Upper lobe of right lung (tissue), 1 donor: Measurements from ENCODE around the gene RELN. TPM values are rescaled to one million over a fixed set of nuclear protein-coding genes. Genes with fewer than 3 reads are reported as not detected.

ENCODE experiments used
- ATAC-seq: fragments of 200-7000 bp; cut with Tn5 transposase; one replicate; pipeline ENCODE4 v1.9.1; 2020; ENCODE audit warnings: mild to moderate bottlenecking, moderate library complexity
- DNase-seq: peaks from one replicate; pipeline ENCODE4 v3.0.0-alpha.2; 2020
- H3K27ac ChIP-seq: fragments of 200-600 bp; one replicate; pipeline ENCODE4 v1.8.0; 2022
- H3K27me3 ChIP-seq: fragments of 200-600 bp; one replicate; pipeline ENCODE4 v1.8.0; 2022; ENCODE audit warnings: mild to moderate bottlenecking
- H3K36me3 ChIP-seq: fragments of 200-600 bp; one replicate; pipeline ENCODE4 v1.8.0; 2022
- H3K4me1 ChIP-seq: fragments of 200-600 bp; one replicate; pipeline ENCODE4 v1.8.0; 2022
- H3K4me3 ChIP-seq: fragments of 200-600 bp; one replicate; pipeline ENCODE4 v1.8.0; 2022; ENCODE audit warnings: mild to moderate bottlenecking
- H3K9me3 ChIP-seq: fragments of 200-600 bp; one replicate; pipeline ENCODE4 v1.8.0; 2022
- CTCF ChIP-seq: fragments of 200-600 bp; IDR thresholded peaks from one replicate; pipeline ENCODE4 v1.8.0; 2022; ENCODE audit warnings: antibody characterized with exemption
- intact Hi-C: fragments of 100-400 bp; cut with DNase I; formaldehyde crosslinking; loops from one replicate; pipeline ENCODE4 v1.11.0; 2022
- total RNA-seq: library from RNA; stranded (reverse); fragmentation: NEBNext Ultra II Directional; extraction: Animal tissue kit (Norgen Biotek cat#: 25700); gene quantifications from one replicate; pipeline ENCODE4 v1.2.1, GENCODE V29; 2021
- donor health status: DM: no; HTN: yes; CAD: no; lungs with severe emphysema.

The RELN gene
- total RNA-seq, 1 donor from 2014 or later, result 5.6 TPM

- no peak overlapping the region for H3K27ac ChIP-seq
- no peak for TF ChIP-seq CTCF
- H3K36me3 ChIP-seq, result no peaks in the 10 kb centered on the region
- no peak overlapping the region for H3K4me3 ChIP-seq
- no peaks in the 10 kb centered on the region for H3K4me1 ChIP-seq
- no peaks in the 10 kb centered on the region for H3K27me3 ChIP-seq
- H3K9me3 ChIP-seq, result no peaks in the 10 kb centered on the region
- no peak for DNase-seq
- intact Hi-C loops, result no loop called here
- ATAC-seq, result no peak
These were observed 127.0 kb downstream of the RELN start for GRCh38 chr7:103862302-103863035.

GRCh38 chr7:103859709-103860108, 129.7 kb downstream of the RELN start:
- ATAC-seq (no peak), DNase-seq (no peak)
- no peaks in the 10 kb centered on the region for H3K27me3 ChIP-seq
- TF ChIP-seq CTCF, result no peak
- H3K36me3 ChIP-seq, result no peaks in the 10 kb centered on the region
- no peak overlapping the region for H3K27ac ChIP-seq
- no peaks in the 10 kb centered on the region for H3K9me3 ChIP-seq
- no peaks in the 10 kb centered on the region for H3K4me1 ChIP-seq
- intact Hi-C loops, result no loop called here
- no peak overlapping the region for H3K4me3 ChIP-seq

GRCh38 chr7:103857435-103857834, 132.0 kb downstream of the RELN start:
- H3K9me3 ChIP-seq, result no peaks in the 10 kb centered on the region
- ATAC-seq (no peak), DNase-seq (no peak)
- no peaks in the 10 kb centered on the region for H3K27me3 ChIP-seq
- H3K36me3 ChIP-seq, result no peaks in the 10 kb centered on the region
- no peak overlapping the region for H3K4me3 ChIP-seq
- intact Hi-C loops, result no loop called here
- H3K4me1 ChIP-seq, result no peaks in the 10 kb centered on the region
- no peak for TF ChIP-seq CTCF
- no peak overlapping the region for H3K27ac ChIP-seq

- Histone ChIP-seq H3K9me3 (no peaks in the 10 kb centered on the region), H3K4me3 (no peak overlapping the region), H3K36me3 (no peaks in the 10 kb centered on the region), H3K4me1 (no peaks in the 10 kb centered on the region), H3K27me3 (no peaks in the 10 kb centered on the region), H3K27ac (no peak overlapping the region)
- intact Hi-C loops, result no loop called here
- ATAC-seq (no peak), DNase-seq (no peak)
- TF ChIP-seq CTCF, result no peak
These were observed 132.5 kb downstream of the RELN start for GRCh38 chr7:103856929-103857328.

- H3K36me3 ChIP-seq, result no peaks in the 10 kb centered on the region
- ATAC-seq (no peak), DNase-seq (no peak)
- intact Hi-C loops, result no loop called here
- H3K27me3 ChIP-seq, result no peaks in the 10 kb centered on the region
- H3K27ac ChIP-seq, result no peak overlapping the region
- H3K9me3 ChIP-seq, result no peaks in the 10 kb centered on the region
- H3K4me3 ChIP-seq, result no peak overlapping the region
- TF ChIP-seq CTCF, result no peak
- H3K4me1 ChIP-seq, result no peaks in the 10 kb centered on the region
These were observed 133.8 kb downstream of the RELN start for GRCh38 chr7:103855671-103856070.

GRCh38 chr7:103854611-103855010, 134.8 kb downstream of the RELN start:
- H3K27me3 ChIP-seq, result no peaks in the 10 kb centered on the region
- H3K27ac ChIP-seq, result no peak overlapping the region
- intact Hi-C loops, result no loop called here
- H3K4me1 ChIP-seq, result no peaks in the 10 kb centered on the region
- ATAC-seq (no peak), DNase-seq (no peak)
- H3K9me3 ChIP-seq, result no peaks in the 10 kb centered on the region
- no peak overlapping the region for H3K4me3 ChIP-seq
- TF ChIP-seq CTCF, result no peak
- H3K36me3 ChIP-seq, result no peaks in the 10 kb centered on the region
